ENCODE data around the gene TSKS.

DNA sequence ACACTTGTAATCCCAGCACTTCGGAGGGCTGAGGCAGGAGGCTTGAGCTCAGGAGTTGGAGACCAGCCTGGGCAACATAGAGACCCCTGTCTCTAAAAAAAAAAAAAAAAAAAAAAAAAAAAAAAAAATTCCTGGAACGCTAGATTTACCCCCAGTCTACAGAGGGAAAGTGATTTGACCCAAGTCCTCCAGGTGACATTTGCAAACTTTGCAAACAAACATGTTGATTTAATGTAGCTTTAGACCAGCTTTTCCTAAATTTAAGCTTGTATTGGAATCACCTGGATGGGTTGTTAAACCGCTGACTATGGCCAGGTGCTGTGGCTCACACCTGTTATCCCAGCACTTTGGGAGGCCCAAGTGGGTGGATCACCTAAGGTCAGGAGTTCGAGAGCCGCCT lies 63.7 kb downstream of the TSKS start:
- TF ChIP-seq CTCF (IDR thresholded peaks at IDR 0.05) (no peak), POLR2AphosphoS5 (IDR thresholded peaks at IDR 0.05; ENCODE audit: insufficient read depth in 1 of 2, low read depth in 1 of 2) (no peak)

Data from vagina (tissue), 2 donors.